Measurements from ENCODE around the gene AMOTL2. TPM values are rescaled to one million over a fixed set of nuclear protein-coding genes. Genes with fewer than 3 reads are reported as not detected.

The AMOTL2 gene
- total and polyA plus RNA-seq, 2 donors (not counting 1 experiment from before 2014, with no cell fraction given) = not detected

- no peak overlapping the region for H3K4me3 Mint-ChIP-seq
- intact Hi-C loops (cut with micrococcal nuclease) = no loop called here
- no peak for TF ChIP-seq CTCF (IDR thresholded peaks at IDR 0.05)
- TF ChIP-seq EZH2 (IDR thresholded peaks at IDR 0.05; ENCODE audit: borderline replicate concordance, insufficient read depth, low read depth, low read length, poor library complexity, severe bottlenecking) = no peak
- no peak overlapping the region for H3K9ac ChIP-seq (ENCODE audit: low read length)
- CTCF ChIA-PET = no interaction called here
- no peaks in the 10 kb centered on the region for H3K36me3 ChIP-seq (replicated peaks in 1 of 2; ENCODE audit: control extremely low read depth in 1 of 2, control insufficient read depth in 1 of 2, extremely low read depth in 1 of 2, insufficient read depth in 2 of 2, low read length in 1 of 2)
- no peaks in the 10 kb centered on the region for H3K4me1 Mint-ChIP-seq
- POLR2A ChIA-PET = no interaction called here
- peaks cover 9% of the 10 kb centered on the region for H3K27me3 Mint-ChIP-seq
- H3K9me3 ChIP-seq (ENCODE audit: control extremely low read depth in 1 of 3, control insufficient read depth in 2 of 3, insufficient read depth in 1 of 3, low read length in 2 of 3) = no peaks in the 10 kb centered on the region
- no peaks in the 10 kb centered on the region for H4K20me1 ChIP-seq (ENCODE audit: control insufficient read depth, insufficient read depth, low read length, poor library complexity, severe bottlenecking)
- no peak for ATAC-seq (ENCODE audit: low read depth)
- WGBS (ENCODE audit: insufficient coverage) = 98% methylated on average over 6 of the region's 10 CpGs
- H3K79me2 ChIP-seq (ENCODE audit: control insufficient read depth, insufficient read depth, low read length) = no peaks in the 10 kb centered on the region
- no peak overlapping the region for H3K27ac ChIP-seq (ENCODE audit: low read length in 2 of 2)
- H3K27ac Mint-ChIP-seq = no peak overlapping the region
- no peak overlapping the region for H3K4me3 ChIP-seq (ENCODE audit: control extremely low read depth in 1 of 5, extremely low read depth in 1 of 5, insufficient read depth in 1 of 5, low read depth in 2 of 5, low read length in 4 of 5)
- H3K4me2 ChIP-seq (replicated peaks; ENCODE audit: low read depth, low read length, poor library complexity, severe bottlenecking) = no peak overlapping the region
- peaks cover 0 to 5% (median 0%) of the 10 kb centered on the region in 4 experiments for H3K27me3 ChIP-seq (replicated peaks in 1 of 4; ENCODE audit: control extremely low read depth in 1 of 4, control insufficient read depth in 3 of 4, insufficient read depth in 4 of 4, low read length in 3 of 4)
- H3K4me1 ChIP-seq (ENCODE audit: control insufficient read depth in 2 of 2, insufficient read depth in 2 of 2, low read length in 2 of 2) = no peaks in the 10 kb centered on the region
- no peaks in the 10 kb centered on the region for H3K9me3 Mint-ChIP-seq (ENCODE audit: insufficient read depth)
- no peak for DNase-seq
- no peak overlapping the region for H2AFZ ChIP-seq (ENCODE audit: insufficient read depth, low read depth, low read length, poor library complexity, severe bottlenecking)
Observed at GRCh38 chr3:134333522-134334181, 40.6 kb downstream of the AMOTL2 start.

DNA sequence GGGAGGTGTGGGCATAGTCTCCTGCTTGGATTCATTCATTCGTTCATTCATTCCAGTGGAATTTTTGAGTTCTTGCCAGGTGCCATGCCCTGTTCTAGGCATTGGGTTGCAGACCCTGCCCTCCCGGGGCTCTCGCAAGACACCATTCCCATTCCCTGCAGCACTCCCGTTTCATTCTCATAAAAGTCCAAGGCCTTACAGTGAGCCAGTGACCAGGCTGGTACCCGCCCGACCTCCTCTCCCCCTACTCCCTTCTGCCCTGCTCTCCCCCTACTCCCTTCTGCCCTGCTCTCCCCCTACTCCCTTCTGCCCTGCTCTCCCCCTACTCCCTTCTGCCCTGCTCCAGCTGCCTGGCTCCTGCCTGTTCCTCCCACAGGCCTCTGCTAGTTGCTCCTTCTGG is 41.9 kb downstream of the AMOTL2 start:
- Histone ChIP-seq H3K9ac (ENCODE audit: low read length) (no peak overlapping the region), H2AFZ (ENCODE audit: insufficient read depth, low read depth, low read length, poor library complexity, severe bottlenecking) (no peak overlapping the region), H3K79me2 (ENCODE audit: control insufficient read depth, insufficient read depth, low read length) (no peaks in the 10 kb centered on the region), H3K4me1 (ENCODE audit: control insufficient read depth in 2 of 2, insufficient read depth in 2 of 2, low read length in 2 of 2) (no peaks in the 10 kb centered on the region), H3K9me3 (ENCODE audit: control extremely low read depth in 1 of 3, control insufficient read depth in 2 of 3, insufficient read depth in 1 of 3, low read length in 2 of 3) (no peaks in the 10 kb centered on the region), H3K27ac (ENCODE audit: low read length in 2 of 2) (no peak overlapping the region), H3K27me3 (replicated peaks in 1 of 4; ENCODE audit: control extremely low read depth in 1 of 4, control insufficient read depth in 3 of 4, insufficient read depth in 4 of 4, low read length in 3 of 4) (peaks cover 0 to 5% (median 0%) of the 10 kb centered on the region in 4 experiments), H4K20me1 (ENCODE audit: control insufficient read depth, insufficient read depth, low read length, poor library complexity, severe bottlenecking) (no peaks in the 10 kb centered on the region), H3K36me3 (replicated peaks in 1 of 2; ENCODE audit: control extremely low read depth in 1 of 2, control insufficient read depth in 1 of 2, extremely low read depth in 1 of 2, insufficient read depth in 2 of 2, low read length in 1 of 2) (no peaks in the 10 kb centered on the region), H3K4me3 (ENCODE audit: control extremely low read depth in 1 of 5, extremely low read depth in 1 of 5, insufficient read depth in 1 of 5, low read depth in 2 of 5, low read length in 4 of 5) (no peak overlapping the region), H3K4me2 (replicated peaks; ENCODE audit: low read depth, low read length, poor library complexity, severe bottlenecking) (no peak overlapping the region)
- TF ChIP-seq CTCF (IDR thresholded peaks at IDR 0.05) = no peak
- TF ChIP-seq EZH2 (IDR thresholded peaks at IDR 0.05; ENCODE audit: borderline replicate concordance, insufficient read depth, low read depth, low read length, poor library complexity, severe bottlenecking) = no peak
- ChIA-PET POLR2A (no interaction called here), CTCF (no interaction called here)
- Mint-ChIP-seq H3K4me1 (no peaks in the 10 kb centered on the region), H3K4me3 (no peak overlapping the region), H3K27me3 (peaks cover 9% of the 10 kb centered on the region), H3K9me3 (ENCODE audit: insufficient read depth) (no peaks in the 10 kb centered on the region), H3K27ac (no peak overlapping the region)
- intact Hi-C loops (cut with micrococcal nuclease) = no loop called here
- no peak for ATAC-seq (ENCODE audit: low read depth)
- 98% methylated on average over 6 of the region's 6 CpGs for WGBS (ENCODE audit: insufficient coverage)
- DNase-seq = no peak
